ENCODE data around the gene NFASC. TPM values are rescaled to one million over a fixed set of nuclear protein-coding genes. Genes with fewer than 3 reads are reported as not detected.

The NFASC gene
- total and polyA plus RNA-seq, 2 experiments from 2014 or later, result 3.9 to 11.7 TPM

DNA sequence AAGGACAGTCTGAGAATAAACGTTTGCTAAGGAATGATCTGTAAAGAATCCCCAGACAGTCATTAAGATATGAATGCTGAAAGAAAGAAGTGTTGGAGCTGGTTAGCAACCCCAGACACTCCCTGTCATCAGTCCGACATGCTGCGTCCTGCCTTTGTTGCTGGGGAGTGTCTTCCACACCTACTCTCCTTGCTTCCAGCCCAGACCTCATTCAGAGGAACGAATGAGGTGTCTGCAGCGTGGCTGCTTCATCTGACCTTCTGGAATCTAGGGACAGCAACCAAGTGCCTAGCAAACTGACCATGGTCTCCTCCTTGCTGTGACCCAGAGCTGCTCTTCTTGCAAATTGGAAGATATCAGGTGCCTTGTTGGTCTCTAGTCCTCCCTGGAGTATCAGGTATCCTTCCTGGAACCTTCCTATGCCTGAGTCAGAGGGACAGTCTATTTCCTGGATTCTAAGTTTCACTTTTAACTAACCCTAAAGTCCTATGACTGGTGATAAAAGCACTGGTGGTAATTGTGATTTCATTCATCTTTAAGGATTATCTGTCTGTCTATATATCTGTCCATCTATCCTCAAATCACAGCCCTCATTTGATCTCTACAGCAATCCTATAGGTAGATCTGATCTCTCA is 45.3 kb downstream of the NFASC start (continued):
- TF ChIP-seq, protein P1, sequence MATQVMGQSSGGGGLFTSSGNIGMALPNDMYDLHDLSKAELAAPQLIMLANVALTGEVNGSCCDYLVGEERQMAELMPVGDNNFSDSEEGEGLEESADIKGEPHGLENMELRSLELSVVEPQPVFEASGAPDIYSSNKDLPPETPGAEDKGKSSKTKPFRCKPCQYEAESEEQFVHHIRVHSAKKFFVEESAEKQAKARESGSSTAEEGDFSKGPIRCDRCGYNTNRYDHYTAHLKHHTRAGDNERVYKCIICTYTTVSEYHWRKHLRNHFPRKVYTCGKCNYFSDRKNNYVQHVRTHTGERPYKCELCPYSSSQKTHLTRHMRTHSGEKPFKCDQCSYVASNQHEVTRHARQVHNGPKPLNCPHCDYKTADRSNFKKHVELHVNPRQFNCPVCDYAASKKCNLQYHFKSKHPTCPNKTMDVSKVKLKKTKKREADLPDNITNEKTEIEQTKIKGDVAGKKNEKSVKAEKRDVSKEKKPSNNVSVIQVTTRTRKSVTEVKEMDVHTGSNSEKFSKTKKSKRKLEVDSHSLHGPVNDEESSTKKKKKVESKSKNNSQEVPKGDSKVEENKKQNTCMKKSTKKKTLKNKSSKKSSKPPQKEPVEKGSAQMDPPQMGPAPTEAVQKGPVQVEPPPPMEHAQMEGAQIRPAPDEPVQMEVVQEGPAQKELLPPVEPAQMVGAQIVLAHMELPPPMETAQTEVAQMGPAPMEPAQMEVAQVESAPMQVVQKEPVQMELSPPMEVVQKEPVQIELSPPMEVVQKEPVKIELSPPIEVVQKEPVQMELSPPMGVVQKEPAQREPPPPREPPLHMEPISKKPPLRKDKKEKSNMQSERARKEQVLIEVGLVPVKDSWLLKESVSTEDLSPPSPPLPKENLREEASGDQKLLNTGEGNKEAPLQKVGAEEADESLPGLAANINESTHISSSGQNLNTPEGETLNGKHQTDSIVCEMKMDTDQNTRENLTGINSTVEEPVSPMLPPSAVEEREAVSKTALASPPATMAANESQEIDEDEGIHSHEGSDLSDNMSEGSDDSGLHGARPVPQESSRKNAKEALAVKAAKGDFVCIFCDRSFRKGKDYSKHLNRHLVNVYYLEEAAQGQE (IDR thresholded peaks at IDR 0.05; ENCODE audit: unreplicated experiment), result no peak
- TF ChIP-seq, protein P2, sequence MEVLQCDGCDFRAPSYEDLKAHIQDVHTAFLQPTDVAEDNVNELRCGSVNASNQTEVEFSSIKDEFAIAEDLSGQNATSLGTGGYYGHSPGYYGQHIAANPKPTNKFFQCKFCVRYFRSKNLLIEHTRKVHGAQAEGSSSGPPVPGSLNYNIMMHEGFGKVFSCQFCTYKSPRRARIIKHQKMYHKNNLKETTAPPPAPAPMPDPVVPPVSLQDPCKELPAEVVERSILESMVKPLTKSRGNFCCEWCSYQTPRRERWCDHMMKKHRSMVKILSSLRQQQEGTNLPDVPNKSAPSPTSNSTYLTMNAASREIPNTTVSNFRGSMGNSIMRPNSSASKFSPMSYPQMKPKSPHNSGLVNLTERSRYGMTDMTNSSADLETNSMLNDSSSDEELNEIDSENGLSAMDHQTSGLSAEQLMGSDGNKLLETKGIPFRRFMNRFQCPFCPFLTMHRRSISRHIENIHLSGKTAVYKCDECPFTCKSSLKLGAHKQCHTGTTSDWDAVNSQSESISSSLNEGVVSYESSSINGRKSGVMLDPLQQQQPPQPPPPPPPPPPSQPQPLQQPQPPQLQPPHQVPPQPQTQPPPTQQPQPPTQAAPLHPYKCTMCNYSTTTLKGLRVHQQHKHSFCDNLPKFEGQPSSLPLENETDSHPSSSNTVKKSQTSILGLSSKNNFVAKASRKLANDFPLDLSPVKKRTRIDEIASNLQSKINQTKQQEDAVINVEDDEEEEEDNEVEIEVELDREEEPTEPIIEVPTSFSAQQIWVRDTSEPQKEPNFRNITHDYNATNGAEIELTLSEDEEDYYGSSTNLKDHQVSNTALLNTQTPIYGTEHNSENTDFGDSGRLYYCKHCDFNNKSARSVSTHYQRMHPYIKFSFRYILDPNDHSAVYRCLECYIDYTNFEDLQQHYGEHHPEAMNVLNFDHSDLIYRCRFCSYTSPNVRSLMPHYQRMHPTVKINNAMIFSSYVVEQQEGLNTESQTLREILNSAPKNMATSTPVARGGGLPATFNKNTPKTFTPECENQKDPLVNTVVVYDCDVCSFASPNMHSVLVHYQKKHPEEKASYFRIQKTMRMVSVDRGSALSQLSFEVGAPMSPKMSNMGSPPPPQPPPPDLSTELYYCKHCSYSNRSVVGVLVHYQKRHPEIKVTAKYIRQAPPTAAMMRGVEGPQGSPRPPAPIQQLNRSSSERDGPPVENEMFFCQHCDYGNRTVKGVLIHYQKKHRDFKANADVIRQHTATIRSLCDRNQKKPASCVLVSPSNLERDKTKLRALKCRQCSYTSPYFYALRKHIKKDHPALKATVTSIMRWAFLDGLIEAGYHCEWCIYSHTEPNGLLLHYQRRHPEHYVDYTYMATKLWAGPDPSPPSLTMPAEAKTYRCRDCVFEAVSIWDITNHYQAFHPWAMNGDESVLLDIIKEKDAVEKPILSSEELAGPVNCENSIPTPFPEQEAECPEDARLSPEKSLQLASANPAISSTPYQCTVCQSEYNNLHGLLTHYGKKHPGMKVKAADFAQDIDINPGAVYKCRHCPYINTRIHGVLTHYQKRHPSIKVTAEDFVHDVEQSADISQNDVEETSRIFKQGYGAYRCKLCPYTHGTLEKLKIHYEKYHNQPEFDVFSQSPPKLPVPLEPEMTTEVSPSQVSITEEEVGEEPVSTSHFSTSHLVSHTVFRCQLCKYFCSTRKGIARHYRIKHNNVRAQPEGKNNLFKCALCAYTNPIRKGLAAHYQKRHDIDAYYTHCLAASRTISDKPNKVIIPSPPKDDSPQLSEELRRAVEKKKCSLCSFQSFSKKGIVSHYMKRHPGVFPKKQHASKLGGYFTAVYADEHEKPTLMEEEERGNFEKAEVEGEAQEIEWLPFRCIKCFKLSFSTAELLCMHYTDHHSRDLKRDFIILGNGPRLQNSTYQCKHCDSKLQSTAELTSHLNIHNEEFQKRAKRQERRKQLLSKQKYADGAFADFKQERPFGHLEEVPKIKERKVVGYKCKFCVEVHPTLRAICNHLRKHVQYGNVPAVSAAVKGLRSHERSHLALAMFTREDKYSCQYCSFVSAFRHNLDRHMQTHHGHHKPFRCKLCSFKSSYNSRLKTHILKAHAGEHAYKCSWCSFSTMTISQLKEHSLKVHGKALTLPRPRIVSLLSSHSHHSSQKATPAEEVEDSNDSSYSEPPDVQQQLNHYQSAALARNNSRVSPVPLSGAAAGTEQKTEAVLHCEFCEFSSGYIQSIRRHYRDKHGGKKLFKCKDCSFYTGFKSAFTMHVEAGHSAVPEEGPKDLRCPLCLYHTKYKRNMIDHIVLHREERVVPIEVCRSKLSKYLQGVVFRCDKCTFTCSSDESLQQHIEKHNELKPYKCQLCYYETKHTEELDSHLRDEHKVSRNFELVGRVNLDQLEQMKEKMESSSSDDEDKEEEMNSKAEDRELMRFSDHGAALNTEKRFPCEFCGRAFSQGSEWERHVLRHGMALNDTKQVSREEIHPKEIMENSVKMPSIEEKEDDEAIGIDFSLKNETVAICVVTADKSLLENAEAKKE (CRISPR knock-in tag; IDR thresholded peaks at IDR 0.05), result no peak
- no peak for TF ChIP-seq JUNB (IDR thresholded peaks at IDR 0.05; ENCODE audit: unreplicated experiment)

DNA sequence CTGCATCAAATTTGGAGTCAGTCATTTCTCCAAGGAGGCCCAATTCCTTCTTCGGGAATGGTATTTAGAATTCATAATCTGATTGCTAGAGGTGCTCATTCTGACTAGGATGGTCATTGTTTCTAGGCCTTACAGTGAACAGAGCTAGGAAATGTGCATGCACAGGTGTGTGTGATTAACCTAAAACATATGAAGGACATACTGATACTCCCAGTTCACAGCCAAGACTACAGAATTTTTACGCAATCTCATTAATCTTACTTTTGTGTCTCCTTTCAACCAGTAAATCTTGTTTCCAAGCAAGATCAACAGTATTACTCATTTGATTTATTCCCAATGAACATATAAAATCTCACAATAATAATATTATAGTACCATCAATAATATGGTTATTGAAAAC is 47.1 kb downstream of the NFASC start:
- Histone ChIP-seq H2AFZ (no peak overlapping the region), H4K20me1 (replicated peaks; ENCODE audit: insufficient read depth) (no peaks in the 10 kb centered on the region), H3K4me2 (no peak overlapping the region), H3K79me2 (replicated peaks; ENCODE audit: insufficient read depth) (no peaks in the 10 kb centered on the region), H3K36me3 (ENCODE audit: insufficient read depth) (0 out of 2 replicates have a peak, but pooled peaks cover 3% of the 10 kb centered on the region), H3K27ac (ENCODE audit: low read depth) (no peak overlapping the region), H3K4me3 (no peak overlapping the region), H3K9me2 (ENCODE audit: insufficient read depth) (no peaks in the 10 kb centered on the region), H3K27me3 (ENCODE audit: insufficient read depth) (no peaks in the 10 kb centered on the region), H3F3A (replicated peaks; ENCODE audit: low read depth) (no peaks in the 10 kb centered on the region), H3K4me1 (ENCODE audit: insufficient read depth) (peaks cover 32% of the 10 kb centered on the region)
- DNase-seq (ENCODE audit: low spot score) (no peak), ATAC-seq (no peak)
- peaks cover 4% of the 10 kb centered on the region for H3K27me3 Mint-ChIP-seq (ENCODE audit: insufficient read depth, low read depth, poor library complexity)
- peaks cover 13% of the 10 kb centered on the region for H3K36me3 Mint-ChIP-seq (ENCODE audit: low read depth)
- peaks cover 8% of the 10 kb centered on the region; the same call in 2 of the 3 replicates for H3K9me3 Mint-ChIP-seq
- no peak overlapping the region for H3K4me3 Mint-ChIP-seq
- H3K4me1 Mint-ChIP-seq, result peaks cover 30% of the 10 kb centered on the region
- H3K27ac Mint-ChIP-seq, result no peak overlapping the region
- TF ChIP-seq STAT1 (IDR thresholded peaks at IDR 0.05; ENCODE audit: unreplicated experiment) (no peak), POLR2AphosphoS5 (IDR thresholded peaks at IDR 0.05; ENCODE audit: low read depth) (no peak), ZNF114 (CRISPR knock-in tag; IDR thresholded peaks at IDR 0.05) (no peak), EZH2phosphoT487 (IDR thresholded peaks at IDR 0.05; ENCODE audit: unreplicated experiment) (no peak), JUNB (IDR thresholded peaks at IDR 0.05; ENCODE audit: unreplicated experiment) (no peak), CREB1 (CRISPR knock-in tag; IDR thresholded peaks at IDR 0.05; ENCODE audit: low read depth) (no peak)
- TF ChIP-seq, protein P3, sequence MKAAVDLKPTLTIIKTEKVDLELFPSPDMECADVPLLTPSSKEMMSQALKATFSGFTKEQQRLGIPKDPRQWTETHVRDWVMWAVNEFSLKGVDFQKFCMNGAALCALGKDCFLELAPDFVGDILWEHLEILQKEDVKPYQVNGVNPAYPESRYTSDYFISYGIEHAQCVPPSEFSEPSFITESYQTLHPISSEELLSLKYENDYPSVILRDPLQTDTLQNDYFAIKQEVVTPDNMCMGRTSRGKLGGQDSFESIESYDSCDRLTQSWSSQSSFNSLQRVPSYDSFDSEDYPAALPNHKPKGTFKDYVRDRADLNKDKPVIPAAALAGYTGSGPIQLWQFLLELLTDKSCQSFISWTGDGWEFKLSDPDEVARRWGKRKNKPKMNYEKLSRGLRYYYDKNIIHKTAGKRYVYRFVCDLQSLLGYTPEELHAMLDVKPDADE (IDR thresholded peaks at IDR 0.05), result no peak
- TF ChIP-seq, protein P4, sequence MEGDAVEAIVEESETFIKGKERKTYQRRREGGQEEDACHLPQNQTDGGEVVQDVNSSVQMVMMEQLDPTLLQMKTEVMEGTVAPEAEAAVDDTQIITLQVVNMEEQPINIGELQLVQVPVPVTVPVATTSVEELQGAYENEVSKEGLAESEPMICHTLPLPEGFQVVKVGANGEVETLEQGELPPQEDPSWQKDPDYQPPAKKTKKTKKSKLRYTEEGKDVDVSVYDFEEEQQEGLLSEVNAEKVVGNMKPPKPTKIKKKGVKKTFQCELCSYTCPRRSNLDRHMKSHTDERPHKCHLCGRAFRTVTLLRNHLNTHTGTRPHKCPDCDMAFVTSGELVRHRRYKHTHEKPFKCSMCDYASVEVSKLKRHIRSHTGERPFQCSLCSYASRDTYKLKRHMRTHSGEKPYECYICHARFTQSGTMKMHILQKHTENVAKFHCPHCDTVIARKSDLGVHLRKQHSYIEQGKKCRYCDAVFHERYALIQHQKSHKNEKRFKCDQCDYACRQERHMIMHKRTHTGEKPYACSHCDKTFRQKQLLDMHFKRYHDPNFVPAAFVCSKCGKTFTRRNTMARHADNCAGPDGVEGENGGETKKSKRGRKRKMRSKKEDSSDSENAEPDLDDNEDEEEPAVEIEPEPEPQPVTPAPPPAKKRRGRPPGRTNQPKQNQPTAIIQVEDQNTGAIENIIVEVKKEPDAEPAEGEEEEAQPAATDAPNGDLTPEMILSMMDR (conservative IDR thresholded peaks at IDR 0.05; ENCODE audit: low read depth in 2 of 2), result no peak
